HG03097 (cell line): ENCODE results near the gene HOXB7.

Experiments
- ATAC-seq: cut with Tn5 transposase; IDR thresholded peaks from one replicate; pipeline ENCODE4 v1.9.1; 2021; ENCODE audit not compliant: unreplicated experiment, low FRiP score

HOXB7 gene

DNA sequence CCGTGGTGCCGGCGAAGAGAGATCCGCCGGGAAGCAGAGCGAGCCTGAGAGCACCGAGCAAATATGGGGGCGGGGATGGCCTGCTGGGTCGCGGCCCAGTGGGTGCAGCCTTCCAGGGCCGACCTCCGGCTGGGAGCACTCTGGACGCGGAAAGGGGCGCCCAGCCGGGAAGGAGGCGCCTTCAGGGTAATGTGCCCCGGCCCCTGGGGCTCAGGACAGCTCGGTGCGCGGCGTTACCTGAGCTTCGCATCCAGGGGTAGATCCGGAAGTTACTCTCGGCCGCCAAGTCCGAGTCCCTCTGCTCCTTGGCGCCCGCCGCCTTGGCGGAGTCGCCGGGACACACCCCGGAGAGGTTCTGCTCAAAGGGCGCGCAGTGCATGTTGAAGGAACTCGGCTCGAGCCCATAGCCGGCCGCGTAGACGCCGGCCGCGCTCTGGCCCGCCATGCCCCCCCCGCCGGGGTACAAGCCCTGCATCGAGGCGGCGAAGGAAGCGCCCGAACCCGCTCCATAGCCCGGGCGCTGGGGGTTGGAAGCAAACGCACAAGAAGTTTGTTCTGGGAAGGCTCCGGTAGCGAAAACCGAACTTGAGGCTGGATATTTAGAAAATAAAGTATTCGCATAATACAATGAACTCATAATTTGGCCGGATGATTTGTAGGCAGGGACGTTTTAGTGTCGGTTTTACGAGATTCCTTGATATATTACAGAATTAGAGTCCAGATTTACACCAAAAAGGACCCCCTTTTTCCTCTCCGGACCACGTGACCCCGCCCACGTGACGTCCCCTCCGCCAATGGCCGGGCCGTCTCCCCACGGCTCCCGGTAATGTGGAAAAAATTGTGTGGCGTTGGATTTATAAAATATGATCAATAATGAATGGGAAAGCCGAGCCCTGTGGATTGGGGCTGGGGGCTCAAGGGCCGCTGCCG is at the start of gene HOXB7:
HOXB7 (minus strand) TSS at position 736 of the 930 bp plus-strand sequence; CDS start at position 637, 99 bp downstream.
- ATAC-seq, result no peak

DNA sequence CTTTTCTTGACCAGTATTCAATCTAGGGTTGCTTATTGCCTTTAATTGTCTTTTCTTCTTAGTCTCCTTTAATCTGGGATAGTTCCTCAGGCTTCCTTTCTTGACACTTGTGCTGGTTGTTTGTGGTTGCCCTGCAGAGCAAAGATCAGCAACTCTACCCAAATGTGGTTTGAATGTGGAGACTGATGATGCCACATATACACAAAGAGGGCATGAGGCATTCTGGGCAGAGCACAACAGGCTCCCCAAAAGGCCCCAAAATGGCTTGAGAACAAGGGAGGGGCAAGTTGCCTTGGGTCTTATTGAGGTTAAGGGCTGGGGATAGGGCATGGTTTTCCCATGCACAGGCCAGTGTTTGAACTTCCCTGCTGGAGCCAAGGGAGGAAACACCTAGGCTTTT is 45.1 kb upstream of the HOXB7 start:
- ATAC-seq, result no peak

DNA sequence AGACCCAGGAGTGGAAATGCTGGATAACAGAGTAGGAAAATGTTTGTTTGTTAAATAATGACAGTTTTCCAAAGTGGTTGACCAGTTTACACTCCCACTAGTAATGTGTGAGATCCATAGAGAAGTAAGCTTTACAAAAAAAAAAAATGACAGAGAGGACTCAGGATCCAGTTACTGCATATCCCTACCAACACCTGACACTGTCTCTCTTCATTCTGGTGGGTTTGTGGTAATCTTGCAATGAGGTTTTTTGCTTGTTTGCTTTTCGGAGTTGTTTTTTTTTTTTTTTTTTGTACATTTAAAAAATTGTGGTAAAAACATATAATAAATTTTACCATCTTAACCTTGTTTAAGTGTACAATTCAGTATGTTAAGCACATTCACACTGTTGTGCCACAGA is 38.9 kb upstream of the HOXB7 start:
- no peak for ATAC-seq

DNA sequence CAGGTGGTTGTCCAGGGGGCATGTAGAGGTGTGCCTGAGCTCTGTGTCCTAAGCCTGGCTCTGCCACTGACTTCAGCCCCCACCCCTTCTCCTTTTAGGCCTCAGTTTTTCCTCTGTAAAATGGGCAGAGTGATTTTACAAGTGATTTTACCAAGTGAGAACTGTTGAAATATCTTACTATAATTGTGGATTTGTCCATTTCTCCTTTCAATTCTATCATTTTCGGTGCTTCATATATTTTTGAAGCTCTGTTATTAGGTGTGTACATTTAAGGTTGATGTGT is 37.1 kb upstream of the HOXB7 start:
- ATAC-seq, result no peak

DNA sequence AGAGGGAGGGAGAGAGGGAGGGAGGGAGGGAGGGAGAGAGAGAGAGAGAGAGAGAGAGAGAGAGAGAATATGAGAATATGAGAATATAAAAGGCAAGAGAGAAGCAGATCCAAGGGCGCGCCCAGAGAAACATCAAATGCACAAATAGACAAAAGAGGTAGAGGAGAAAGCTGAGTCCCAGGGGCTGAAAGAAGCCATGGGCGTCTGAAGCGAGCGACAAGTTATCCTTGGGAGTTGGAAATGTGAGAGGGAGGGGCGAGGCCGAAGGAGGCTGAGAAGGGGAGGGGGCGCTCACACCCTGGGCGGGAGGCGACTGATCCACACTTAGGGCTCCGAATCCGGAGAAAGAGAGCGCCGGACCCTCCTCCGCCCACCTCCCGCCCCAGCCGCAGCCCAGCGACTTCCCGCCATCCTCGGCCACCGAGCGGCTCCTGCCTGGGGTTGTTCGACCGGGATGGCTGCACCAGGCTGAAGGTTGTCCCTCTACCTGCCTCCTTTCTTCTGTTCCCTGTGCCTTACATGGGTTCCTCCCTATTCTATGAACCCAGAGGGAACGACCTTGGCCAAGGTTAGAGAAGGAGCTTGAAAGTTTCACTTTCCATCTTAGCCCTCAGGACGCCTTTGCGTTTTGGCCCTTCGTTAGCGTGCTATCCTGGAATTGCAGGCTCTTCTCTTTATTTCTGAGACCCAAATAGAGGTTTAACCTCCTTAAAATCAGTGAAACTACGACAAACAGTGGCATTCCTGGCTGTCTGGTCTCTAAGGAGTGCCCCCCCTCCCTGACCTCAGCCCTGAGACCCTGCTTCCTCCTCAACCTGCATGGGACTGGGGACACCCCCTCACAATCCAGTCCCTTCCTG is 36.5 kb upstream of the HOXB7 start:
- ATAC-seq, result no peak

DNA sequence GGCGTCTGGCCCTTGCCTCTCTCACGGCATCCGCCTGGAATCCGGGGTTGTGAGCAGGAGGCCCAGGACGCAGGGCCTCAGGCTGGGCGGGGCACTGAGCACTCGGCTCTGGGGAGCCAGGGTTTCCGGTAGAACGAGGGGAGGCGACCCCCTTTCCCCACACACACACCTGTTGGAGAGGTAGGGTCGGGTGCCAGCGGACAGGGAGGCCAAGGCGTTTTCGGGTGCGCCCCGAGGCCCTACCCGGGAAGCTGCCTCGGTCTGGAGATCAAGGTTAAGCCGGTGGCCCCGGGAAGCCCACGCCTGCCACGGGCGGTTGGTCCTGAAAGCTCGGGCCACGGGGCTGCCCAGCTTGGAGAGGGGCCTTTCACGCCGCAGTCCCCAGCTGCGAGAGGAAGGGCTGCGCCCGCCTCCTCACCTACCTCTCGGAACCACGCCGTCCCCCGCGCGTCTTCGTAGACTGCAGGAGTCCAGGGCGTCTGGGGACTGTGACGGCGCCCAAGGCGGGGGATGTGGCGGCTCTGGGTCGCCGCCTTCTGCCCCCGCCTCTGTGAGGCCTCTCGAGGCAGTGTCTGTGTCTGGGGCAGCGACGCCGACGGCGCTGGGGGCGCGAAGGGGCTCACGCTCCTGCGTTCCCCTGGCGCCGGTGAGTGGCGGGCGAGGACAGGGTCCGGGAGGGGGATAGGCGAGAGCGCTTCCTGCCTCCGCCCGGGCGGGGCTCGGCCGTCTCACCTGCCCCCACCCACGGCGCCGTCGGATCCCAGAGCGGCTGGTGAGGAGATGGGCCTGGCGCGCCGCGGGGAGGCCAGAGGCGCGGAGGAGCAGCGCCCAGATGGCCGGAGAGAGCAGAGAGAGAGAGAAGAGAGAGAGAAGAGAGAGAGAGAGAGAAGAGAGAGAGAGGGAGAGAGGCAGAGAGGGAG is 35.6 kb upstream of the HOXB7 start:
- no peak for ATAC-seq

DNA sequence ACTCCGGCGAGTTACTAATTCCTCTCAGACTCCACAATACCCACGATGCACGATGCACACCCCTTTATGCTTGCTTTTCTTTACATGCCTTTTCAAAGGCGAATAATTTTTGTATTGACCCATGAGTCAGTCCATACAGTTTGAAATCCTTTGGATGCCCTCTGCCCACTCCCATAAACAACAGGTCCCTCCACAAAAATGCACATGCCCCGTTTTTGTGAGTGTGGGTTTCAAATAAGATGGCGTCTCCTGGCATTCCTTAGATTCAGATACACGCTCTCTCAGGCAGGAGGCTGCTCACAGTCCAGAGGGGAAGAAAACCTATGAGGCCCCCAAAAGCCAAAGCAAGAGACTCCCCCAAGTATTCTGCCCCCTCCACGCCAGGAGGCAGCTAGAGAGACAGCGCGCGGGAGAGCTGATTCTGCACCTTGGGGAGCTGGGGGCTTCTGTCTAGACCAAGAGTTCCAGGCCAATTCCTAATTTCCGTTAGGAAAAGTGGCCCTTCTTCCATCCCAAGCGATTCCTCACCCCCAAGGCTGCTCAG is 34.9 kb upstream of the HOXB7 start:
- no peak for ATAC-seq

GRCh38 chr17:48644910-48645557 is 34.2 kb upstream of the HOXB7 start:
- ATAC-seq, result no peak

- ATAC-seq, result no peak
Observed at GRCh38 chr17:48644159-48644558, 33.3 kb upstream of the HOXB7 start.

GRCh38 chr17:48643697-48644012 is 32.8 kb upstream of the HOXB7 start:
- ATAC-seq, result no peak

GRCh38 chr17:48642843-48643696 is 32.3 kb upstream of the HOXB7 start:
- ATAC-seq, result no peak

DNA sequence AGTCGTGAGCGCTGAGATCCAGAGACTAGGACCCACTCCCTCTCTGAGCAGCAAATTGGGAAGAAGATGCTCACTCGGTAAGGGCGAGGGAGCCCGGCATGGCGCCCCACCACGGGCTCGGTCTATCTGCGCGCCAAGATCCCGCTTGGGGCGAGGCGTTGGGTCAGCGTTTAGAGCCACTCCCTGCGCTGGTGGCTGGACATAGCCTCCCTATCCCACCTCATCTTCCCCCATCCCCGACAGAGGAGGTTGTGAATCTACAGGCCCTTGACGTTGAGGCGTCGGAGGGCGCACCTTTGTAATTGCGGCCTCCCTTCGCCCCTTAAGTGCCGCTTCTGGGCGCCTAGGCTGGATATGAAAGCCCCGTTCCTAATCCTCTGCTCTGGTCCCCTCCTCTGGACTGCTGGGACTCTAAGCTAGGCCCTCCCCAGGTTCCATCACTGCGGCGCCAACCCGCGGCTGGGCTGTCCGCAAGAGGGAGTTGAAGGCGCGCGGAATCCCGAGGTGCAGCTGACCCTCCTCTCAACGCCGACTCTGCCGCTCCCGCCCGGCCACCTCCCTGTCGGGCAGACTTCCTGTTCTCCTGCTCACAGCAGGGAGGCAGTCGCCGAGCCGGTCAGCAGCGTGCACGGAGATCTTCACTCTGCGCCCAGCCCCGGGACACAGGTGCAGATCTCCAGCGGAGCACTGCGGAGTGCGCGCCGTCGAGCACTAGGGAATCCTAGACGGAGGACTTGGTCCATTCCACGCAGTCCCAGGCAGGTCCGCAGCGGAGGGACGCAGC is 31.4 kb upstream of the HOXB7 start:
- no peak for ATAC-seq

- ATAC-seq, result no peak
Observed at GRCh38 chr17:48641541-48642058, 30.8 kb upstream of the HOXB7 start.

- ATAC-seq, result no peak
Observed at GRCh38 chr17:48640858-48641180, 30.0 kb upstream of the HOXB7 start.

- ATAC-seq, result no peak
Observed at GRCh38 chr17:48639982-48640857, 29.4 kb upstream of the HOXB7 start.

- no peak for ATAC-seq
Observed at GRCh38 chr17:48639136-48639535, 28.3 kb upstream of the HOXB7 start.
